Astrocyte of the spinal cord (primary cell): ENCODE results near the gene SRSF4.

Experiments used
- DNase-seq: peaks from one replicate; pipeline ENCODE4 v3.0.0; 2011; ENCODE audit warnings: low read depth, low spot score
- H3K4me3 ChIP-seq: 2 replicates; pipeline ENCODE4 v1.5.1; 2011; ENCODE audit warnings: low read depth, mild to moderate bottlenecking, low read length, moderate library complexity
- in situ Hi-C: cut with HindIII; loops from 2 replicates; pipeline ENCODE4 v1.10.0; 2017; ENCODE audit warnings: low sequenced_read_pairs
- TF ChIP-seq, protein P1 (sequence below): IDR thresholded peaks from 2 replicates; pipeline ENCODE4 v1.5.1; 2012; ENCODE audit warnings: low read depth, mild to moderate bottlenecking, low read length, inconsistent platforms

SRSF4 gene

DNA sequence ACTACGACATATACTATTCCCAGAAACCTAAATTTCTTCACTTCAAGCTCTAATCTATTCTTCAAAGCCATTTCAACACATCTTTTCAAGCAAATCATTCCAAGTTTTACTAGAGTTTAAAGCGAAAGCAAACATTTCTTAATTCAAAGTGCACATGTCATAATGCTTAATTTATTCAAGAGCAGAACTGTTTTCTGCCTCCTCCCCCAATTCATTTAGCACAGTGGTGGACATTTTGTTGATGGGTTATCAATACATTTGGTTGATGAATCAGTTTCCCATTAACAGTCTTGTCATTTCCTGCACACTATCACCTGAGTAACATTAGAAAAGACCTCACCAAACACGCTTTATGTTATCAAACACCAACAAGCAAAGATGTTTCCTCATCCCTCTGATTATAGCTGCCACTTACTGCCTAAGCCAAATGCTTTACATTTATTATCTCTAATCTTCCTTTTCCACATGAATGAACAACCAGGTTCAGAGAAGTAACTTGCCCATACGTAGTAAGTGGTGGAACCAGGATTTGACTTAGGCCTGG is 2.0 kb downstream of the SRSF4 start:
- no peak for DNase-seq
- TF ChIP-seq, protein P1, sequence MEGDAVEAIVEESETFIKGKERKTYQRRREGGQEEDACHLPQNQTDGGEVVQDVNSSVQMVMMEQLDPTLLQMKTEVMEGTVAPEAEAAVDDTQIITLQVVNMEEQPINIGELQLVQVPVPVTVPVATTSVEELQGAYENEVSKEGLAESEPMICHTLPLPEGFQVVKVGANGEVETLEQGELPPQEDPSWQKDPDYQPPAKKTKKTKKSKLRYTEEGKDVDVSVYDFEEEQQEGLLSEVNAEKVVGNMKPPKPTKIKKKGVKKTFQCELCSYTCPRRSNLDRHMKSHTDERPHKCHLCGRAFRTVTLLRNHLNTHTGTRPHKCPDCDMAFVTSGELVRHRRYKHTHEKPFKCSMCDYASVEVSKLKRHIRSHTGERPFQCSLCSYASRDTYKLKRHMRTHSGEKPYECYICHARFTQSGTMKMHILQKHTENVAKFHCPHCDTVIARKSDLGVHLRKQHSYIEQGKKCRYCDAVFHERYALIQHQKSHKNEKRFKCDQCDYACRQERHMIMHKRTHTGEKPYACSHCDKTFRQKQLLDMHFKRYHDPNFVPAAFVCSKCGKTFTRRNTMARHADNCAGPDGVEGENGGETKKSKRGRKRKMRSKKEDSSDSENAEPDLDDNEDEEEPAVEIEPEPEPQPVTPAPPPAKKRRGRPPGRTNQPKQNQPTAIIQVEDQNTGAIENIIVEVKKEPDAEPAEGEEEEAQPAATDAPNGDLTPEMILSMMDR: no peak
- H3K4me3 ChIP-seq: peak overlapping the region; percentile 90
- in situ Hi-C loops: no loop called here

DNA sequence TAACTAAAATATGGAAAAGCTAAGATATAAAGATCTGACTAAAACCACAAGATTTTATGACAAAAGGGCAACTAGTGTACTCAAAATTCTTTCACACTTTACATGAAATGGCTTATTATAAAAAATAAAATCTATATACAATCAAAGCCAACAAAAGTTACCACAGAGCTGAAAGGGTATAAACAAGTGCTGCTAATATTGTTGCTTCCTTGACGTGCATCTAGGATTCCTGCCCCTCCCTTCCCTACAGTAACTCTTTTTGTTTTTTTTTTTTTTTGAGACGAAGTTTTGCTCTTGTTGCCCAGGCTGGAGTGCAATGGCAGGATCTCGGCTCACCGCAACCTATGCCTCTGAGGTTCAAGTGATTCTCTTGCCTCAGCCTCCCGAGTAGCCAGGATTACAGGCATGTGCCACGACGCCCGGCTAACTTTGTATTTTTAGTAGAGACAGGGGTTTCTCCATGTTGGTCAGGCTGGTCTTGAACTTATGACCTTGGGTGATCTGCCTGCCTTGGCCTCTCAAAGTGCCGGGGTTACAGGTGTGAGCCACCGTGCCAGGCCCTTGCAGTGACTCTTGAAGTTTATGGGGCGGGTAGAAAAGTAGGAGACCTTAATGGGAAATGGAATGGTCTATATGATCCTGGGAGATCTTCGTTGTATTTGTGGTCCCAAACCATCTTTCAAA is 4.5 kb downstream of the SRSF4 start:
- no peak overlapping the region for H3K4me3 ChIP-seq
- TF ChIP-seq, protein P1: no peak
- in situ Hi-C loops: no loop called here
- no peak for DNase-seq

DNA sequence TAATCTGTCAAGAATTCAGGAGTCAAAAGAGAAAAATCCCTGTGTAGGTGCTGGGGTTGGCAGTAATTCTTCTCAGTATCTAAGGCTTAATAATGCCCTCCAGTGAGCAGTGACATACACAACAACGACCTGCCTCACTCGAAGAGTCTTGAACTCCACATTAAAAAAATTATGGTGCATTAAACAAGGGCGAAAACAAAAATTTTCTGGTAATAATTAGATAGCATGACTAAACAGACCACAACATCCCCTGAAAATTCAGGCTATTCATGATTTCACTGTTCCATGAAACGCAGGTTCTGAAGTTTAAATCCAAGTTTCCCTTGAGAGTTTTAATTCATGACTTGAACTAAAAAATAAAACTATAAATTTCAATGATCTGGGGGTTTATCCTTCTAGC is 5.1 kb downstream of the SRSF4 start:
- in situ Hi-C loops: no loop called here
- DNase-seq: no peak
- no peak overlapping the region for H3K4me3 ChIP-seq
- TF ChIP-seq, protein P1: no peak

DNA sequence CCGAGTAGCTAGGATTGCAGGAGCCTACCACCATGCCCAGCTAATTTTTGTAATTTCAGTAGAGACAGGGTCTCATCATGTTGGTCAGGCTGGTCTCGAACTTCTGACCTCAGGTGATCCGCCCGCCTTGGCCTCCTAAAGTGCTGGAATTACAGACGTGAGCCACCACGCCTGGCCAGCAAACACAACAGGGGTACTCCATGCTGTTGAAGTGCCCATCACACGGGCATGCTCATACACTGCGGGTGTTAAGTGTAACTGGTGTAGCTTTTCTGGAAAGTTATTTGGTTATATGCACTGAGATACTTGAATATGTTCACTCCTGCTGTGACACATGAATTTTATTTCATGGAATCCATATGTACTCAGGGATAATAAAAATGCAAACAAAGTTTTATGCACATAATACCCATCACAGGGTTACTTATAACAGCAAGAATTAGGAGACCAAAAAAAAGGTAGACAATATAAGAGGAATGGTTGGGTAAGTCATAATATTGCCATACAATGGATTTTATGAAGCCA is 9.2 kb downstream of the SRSF4 start:
- DNase-seq: no peak
- no peak overlapping the region for H3K4me3 ChIP-seq
- TF ChIP-seq, protein P1: no peak
- in situ Hi-C loops: no loop called here

DNA sequence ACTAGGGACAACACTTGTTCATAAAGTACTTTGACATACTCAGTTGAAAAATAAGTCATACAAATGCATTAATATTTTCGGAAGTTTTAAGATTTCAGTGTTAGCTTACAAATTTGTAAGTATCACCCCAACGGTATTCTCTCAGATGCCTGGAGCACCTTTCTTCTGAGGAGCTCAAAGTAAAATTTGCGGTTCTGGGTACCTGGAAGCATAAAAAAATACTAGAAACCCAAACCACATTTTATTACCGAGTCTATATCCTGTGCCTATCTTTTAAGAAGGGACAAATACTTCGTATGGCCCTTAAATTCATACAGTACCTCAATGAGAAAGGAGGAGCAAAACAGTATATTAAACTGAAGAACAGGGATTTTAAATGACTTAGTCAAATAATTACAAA is 10.2 kb downstream of the SRSF4 start:
- H3K4me3 ChIP-seq: no peak overlapping the region
- TF ChIP-seq, protein P1: no peak
- no peak for DNase-seq
- in situ Hi-C loops: no loop called here

DNA sequence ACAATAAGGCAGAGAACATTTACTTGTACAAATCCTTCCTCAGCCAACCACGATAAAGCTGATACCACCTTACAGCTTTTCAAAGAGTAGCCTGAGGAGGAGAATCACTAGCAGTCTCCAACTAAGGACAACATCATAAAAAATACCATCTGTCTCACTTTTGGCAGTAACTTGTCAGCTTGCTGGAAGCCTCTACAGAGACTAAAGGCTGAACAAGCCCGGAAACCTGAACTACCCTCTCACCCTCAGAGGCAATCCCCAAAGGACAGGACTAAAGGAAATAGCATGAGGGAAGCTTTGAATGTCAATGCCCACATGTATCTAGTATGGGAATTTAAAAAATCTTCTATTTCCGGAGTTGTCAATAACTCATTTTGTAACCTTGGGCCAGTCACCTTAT is 10.6 kb downstream of the SRSF4 start:
- in situ Hi-C loops: no loop called here
- H3K4me3 ChIP-seq: no peak overlapping the region
- TF ChIP-seq, protein P1: no peak
- peak; percentile 22 for DNase-seq
